ENCODE results near the gene LRP1. TPM values are rescaled to one million over a fixed set of nuclear protein-coding genes. Genes with fewer than 3 reads are reported as not detected.

The LRP1 gene
- total and polyA plus RNA-seq, 4 donors, result 36.8 to 992 (median 370) TPM

DNA sequence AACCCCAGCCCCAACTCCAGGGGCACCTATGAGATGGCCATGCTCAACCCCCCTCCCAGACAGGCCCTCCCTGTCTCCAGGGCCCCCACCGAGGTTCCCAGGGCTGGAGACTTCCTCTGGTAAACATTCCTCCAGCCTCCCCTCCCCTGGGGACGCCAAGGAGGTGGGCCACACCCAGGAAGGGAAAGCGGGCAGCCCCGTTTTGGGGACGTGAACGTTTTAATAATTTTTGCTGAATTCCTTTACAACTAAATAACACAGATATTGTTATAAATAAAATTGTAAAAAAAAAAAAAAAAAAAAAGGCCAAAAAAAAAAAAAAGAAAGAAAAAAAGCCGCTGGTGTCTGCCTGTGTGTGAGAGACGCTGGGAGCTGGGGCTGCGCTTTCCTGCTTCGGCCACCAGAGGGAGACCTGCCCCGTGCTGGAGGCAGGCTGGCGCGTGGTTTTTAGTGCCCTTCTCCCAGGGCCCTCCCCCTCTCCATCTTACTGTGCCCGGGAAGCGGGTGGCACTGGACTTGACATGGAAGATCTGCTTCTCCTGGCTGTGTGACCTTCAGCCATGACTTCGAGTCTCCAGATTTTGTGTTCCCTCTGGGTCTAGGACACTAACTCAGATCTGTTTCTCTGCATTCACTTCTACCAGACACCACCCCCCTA is 84.9 kb downstream of the LRP1 start:
- DNase-seq (peak; percentile 93 to 96), ATAC-seq (ENCODE audit: low FRiP score) (peak; percentile 92)
- Histone ChIP-seq H3K9me3 (ENCODE audit: control insufficient read depth, low read length) (no peaks in the 10 kb centered on the region), H3K27ac (ENCODE audit: low read depth in 1 of 2, low read length in 2 of 2) (no peak overlapping the region), H3K36me3 (ENCODE audit: control insufficient read depth in 1 of 2, insufficient read depth in 2 of 2, low read length in 1 of 2) (no peaks in the 10 kb centered on the region), H3K4me3 (ENCODE audit: low read length in 2 of 2) (no peak overlapping the region), H3K4me1 (ENCODE audit: control insufficient read depth in 1 of 2, insufficient read depth in 2 of 2, low read length in 2 of 2) (no peaks in the 10 kb centered on the region), H3K27me3 (ENCODE audit: control insufficient read depth in 1 of 2, insufficient read depth in 2 of 2, low read length in 1 of 2) (no peaks in the 10 kb centered on the region)
- 3 to 4% methylated on average over 16 of the region's 16 CpGs for WGBS, 2 donors
- intact Hi-C loops (cut with DNase I), result loop anchor here (1.0 kb wide), 2 partner anchors 26 to 30 kb away; no protein-coding TSS in a partner anchor

DNA sequence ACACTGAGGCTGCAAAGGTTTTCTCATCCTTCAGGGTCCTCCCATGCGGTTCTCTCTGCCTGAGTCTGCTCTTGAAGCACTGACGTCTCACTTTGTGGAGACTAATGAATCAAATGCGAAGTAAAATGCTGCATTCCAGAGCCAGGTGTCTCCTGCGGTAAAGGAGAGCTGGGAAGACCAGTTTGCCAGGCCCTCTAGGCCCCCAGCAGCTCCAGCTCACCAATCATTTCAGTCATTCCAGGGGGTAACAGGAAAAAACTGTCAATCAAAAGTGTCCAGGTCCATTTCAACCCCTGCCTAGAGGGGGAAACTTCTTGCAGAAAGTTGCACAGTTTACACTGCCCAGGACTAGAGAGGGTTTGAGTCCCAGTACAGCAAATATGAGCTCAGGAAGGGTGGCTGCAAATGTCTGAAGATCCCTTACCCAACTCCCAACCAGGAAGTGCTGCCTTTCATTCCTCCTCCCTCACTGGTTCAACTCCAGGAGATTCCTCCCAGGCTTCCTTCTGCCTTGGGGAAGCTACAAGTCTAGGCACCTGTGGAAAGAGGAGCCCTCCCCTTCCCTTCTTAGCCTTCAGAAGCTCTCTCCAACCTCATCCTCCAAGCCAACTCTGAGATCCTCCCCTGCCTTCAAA is 85.6 kb downstream of the LRP1 start:
- ATAC-seq (ENCODE audit: low FRiP score), result no peak
- Histone ChIP-seq H3K36me3 (ENCODE audit: control insufficient read depth in 1 of 2, insufficient read depth in 2 of 2, low read length in 1 of 2) (no peaks in the 10 kb centered on the region), H3K4me1 (ENCODE audit: control insufficient read depth in 1 of 2, insufficient read depth in 2 of 2, low read length in 2 of 2) (no peaks in the 10 kb centered on the region), H3K4me3 (ENCODE audit: low read length in 2 of 2) (no peak overlapping the region), H3K27ac (ENCODE audit: low read depth in 1 of 2, low read length in 2 of 2) (no peak overlapping the region), H3K9me3 (ENCODE audit: control insufficient read depth, low read length) (no peaks in the 10 kb centered on the region), H3K27me3 (ENCODE audit: control insufficient read depth in 1 of 2, insufficient read depth in 2 of 2, low read length in 1 of 2) (no peaks in the 10 kb centered on the region)
- WGBS, 2 donors, result 62 to 69% methylated on average over 4 of the region's 4 CpGs
- DNase-seq, result no peak
- intact Hi-C loops (cut with DNase I), result loop anchor here (1.0 kb wide), 2 partner anchors 25 to 29 kb away; no protein-coding TSS in a partner anchor

DNA sequence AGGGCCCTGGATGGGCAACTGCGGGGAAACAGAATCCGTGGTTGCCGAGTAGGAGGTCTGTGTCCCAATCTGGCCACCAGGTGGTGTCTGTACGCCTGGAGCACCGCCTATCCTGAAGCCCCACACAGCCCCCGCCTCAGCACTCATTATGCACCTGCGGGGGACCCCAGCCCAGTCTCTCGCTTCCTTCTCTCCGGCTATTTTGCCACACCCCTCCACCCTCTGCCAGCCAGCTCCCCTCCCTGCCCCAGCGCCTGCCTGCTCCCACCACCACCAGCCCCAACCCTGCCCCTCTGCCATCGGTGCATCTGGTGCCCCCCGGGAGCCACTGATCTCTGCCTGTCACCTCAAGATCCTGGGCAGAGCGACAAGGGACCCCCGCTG is 86.1 kb downstream of the LRP1 start:
- H3K9me3 ChIP-seq (ENCODE audit: control insufficient read depth, low read length), result no peaks in the 10 kb centered on the region
- H3K4me3 ChIP-seq (ENCODE audit: low read length in 2 of 2), result no peak overlapping the region
- H3K27me3 ChIP-seq (ENCODE audit: control insufficient read depth in 1 of 2, insufficient read depth in 2 of 2, low read length in 1 of 2), result no peaks in the 10 kb centered on the region
- intact Hi-C loops (cut with DNase I), result loop anchor here in 1 of 2 donors (1.0 kb wide), 1 partner anchor 25 kb away; no protein-coding TSS in a partner anchor
- no peaks in the 10 kb centered on the region for H3K4me1 ChIP-seq (ENCODE audit: control insufficient read depth in 1 of 2, insufficient read depth in 2 of 2, low read length in 2 of 2)
- no peaks in the 10 kb centered on the region for H3K36me3 ChIP-seq (ENCODE audit: control insufficient read depth in 1 of 2, insufficient read depth in 2 of 2, low read length in 1 of 2)
- ATAC-seq (ENCODE audit: low FRiP score) (peak; percentile 64), DNase-seq (peak in 1 of 2 donors; percentile 89)
- H3K27ac ChIP-seq (ENCODE audit: low read depth in 1 of 2, low read length in 2 of 2), result no peak overlapping the region
- WGBS, 2 donors, result 1 to 4% methylated on average over 14 of the region's 14 CpGs

GRCh38 chr12:57215065-57215464 is 86.8 kb downstream of the LRP1 start:
- H3K4me1 ChIP-seq (ENCODE audit: control insufficient read depth in 1 of 2, insufficient read depth in 2 of 2, low read length in 2 of 2), result no peaks in the 10 kb centered on the region
- intact Hi-C loops (cut with DNase I), result no loop called here

DNA sequence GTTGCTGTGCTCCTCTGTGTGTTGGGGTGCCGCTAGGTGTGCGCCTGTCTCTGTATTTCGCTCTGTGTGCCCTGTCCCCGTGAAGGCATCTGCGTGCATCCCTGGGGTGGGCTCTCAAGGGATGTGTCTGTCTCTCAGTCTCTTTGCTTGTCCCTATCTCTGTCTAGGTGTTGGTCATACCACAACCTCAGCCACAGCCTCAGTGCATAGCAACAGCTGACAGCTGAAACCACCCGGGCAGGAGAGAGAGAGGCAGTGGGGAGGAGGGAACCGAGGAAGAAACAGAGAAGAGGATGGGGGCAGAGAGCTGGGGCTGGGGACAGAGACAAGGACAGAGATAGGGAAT is 87.4 kb downstream of the LRP1 start:
- WGBS, 2 donors, result 15 to 16% methylated on average over 7 of the region's 7 CpGs
- ATAC-seq (ENCODE audit: low FRiP score) (no peak), DNase-seq (no peak)
- H3K4me1 ChIP-seq (ENCODE audit: control insufficient read depth in 1 of 2, insufficient read depth in 2 of 2, low read length in 2 of 2), result no peaks in the 10 kb centered on the region
- no peaks in the 10 kb centered on the region for H3K27me3 ChIP-seq (ENCODE audit: control insufficient read depth in 1 of 2, insufficient read depth in 2 of 2, low read length in 1 of 2)
- no peaks in the 10 kb centered on the region for H3K9me3 ChIP-seq (ENCODE audit: control insufficient read depth, low read length)
- intact Hi-C loops (cut with DNase I), result no loop called here
- no peak overlapping the region for H3K27ac ChIP-seq (ENCODE audit: low read depth in 1 of 2, low read length in 2 of 2)
- no peaks in the 10 kb centered on the region for H3K36me3 ChIP-seq (ENCODE audit: control insufficient read depth in 1 of 2, insufficient read depth in 2 of 2, low read length in 1 of 2)
- H3K4me3 ChIP-seq (ENCODE audit: low read length in 2 of 2), result no peak overlapping the region

More at GRCh38 chr12:57215065-57215464, 86.8 kb downstream of the LRP1 start:
- ATAC-seq (ENCODE audit: low FRiP score) (no peak), DNase-seq (no peak)
- Histone ChIP-seq H3K27ac (ENCODE audit: low read depth in 1 of 2, low read length in 2 of 2) (no peak overlapping the region), H3K36me3 (ENCODE audit: control insufficient read depth in 1 of 2, insufficient read depth in 2 of 2, low read length in 1 of 2) (no peaks in the 10 kb centered on the region), H3K9me3 (ENCODE audit: control insufficient read depth, low read length) (no peaks in the 10 kb centered on the region), H3K27me3 (ENCODE audit: control insufficient read depth in 1 of 2, insufficient read depth in 2 of 2, low read length in 1 of 2) (no peaks in the 10 kb centered on the region), H3K4me3 (ENCODE audit: low read length in 2 of 2) (no peak overlapping the region)
- WGBS, 2 donors, result 24 to 30% methylated on average over 10 to 11 of the region's 11 CpGs

DNA sequence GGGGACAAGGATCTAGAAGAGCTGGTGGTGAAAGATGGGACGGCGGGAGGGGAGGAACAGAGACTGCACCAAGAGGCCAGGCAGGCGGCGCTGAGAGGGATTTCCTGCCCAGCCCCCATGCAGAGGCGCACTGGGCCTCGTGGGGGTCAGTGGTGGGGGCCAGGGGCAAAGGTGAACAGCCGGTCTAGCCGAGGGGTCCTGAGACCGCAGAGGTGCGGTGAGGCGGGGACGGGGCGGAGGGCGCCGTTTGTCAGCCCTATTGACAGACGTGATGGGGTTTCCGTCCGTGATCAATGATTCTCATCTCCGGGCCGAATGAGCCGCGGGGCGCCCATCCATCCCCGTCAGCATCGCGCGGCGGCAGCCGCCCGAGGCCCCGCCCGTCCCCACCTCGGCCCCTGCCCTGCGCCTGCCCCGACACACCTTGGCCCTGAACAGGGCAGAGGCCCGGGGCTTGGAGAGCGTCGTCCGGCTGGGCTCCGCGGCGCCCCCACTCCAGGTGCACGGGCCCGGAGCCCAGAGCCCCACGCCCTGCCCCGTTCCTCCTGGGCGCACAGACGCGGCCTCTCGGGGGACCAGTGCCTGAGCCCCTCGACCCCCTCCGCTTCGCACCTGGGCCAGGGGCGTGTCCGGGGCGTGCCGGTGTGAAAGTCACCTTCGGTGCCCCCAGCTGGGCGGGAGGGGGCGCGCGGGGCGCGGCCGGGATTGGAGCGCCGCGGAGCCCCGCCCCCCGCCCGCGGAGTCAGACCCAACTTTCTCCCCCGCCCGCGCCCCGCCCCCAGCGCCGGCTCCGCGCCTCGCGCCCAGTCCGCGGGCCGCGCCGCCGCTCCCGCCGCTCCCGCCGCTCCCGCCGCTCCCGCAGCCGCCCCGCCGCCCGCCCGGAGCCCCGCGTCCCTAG is 88.0 kb downstream of the LRP1 start, which contains the start of gene NXPH4:
TSS of gene NXPH4 (plus strand) at position 781 of the 898 bp plus-strand sequence. CDS start 176 bp downstream, outside the sequence.
- 0 to 1% methylated on average over 64 to 102 of the region's 102 CpGs for WGBS, 2 donors
- no peaks in the 10 kb centered on the region for H3K27me3 ChIP-seq (ENCODE audit: control insufficient read depth in 1 of 2, insufficient read depth in 2 of 2, low read length in 1 of 2)
- H3K36me3 ChIP-seq (ENCODE audit: control insufficient read depth in 1 of 2, insufficient read depth in 2 of 2, low read length in 1 of 2), result no peaks in the 10 kb centered on the region
- intact Hi-C loops (cut with DNase I), result no loop called here
- H3K9me3 ChIP-seq (ENCODE audit: control insufficient read depth, low read length), result no peaks in the 10 kb centered on the region
- ATAC-seq (ENCODE audit: low FRiP score), result no peak
- peak; percentile 66 to 88 for DNase-seq
- peak within 1 kb of the TSS; percentile 14 to 33 for H3K4me3 ChIP-seq (ENCODE audit: low read length in 2 of 2)
- H3K4me1 ChIP-seq (ENCODE audit: control insufficient read depth in 1 of 2, insufficient read depth in 2 of 2, low read length in 2 of 2), result no peaks in the 10 kb centered on the region
- no peak within 1 kb of the TSS for H3K27ac ChIP-seq (ENCODE audit: low read depth in 1 of 2, low read length in 2 of 2)

- Histone ChIP-seq H3K9me3 (ENCODE audit: control insufficient read depth, low read length) (no peaks in the 10 kb centered on the region), H3K27ac (ENCODE audit: low read depth in 1 of 2, low read length in 2 of 2) (no peak overlapping the region), H3K4me3 (ENCODE audit: low read length in 2 of 2) (peak overlapping the region; percentile 14 to 33), H3K36me3 (ENCODE audit: control insufficient read depth in 1 of 2, insufficient read depth in 2 of 2, low read length in 1 of 2) (no peaks in the 10 kb centered on the region), H3K27me3 (ENCODE audit: control insufficient read depth in 1 of 2, insufficient read depth in 2 of 2, low read length in 1 of 2) (no peaks in the 10 kb centered on the region), H3K4me1 (ENCODE audit: control insufficient read depth in 1 of 2, insufficient read depth in 2 of 2, low read length in 2 of 2) (no peaks in the 10 kb centered on the region)
- DNase-seq, result no peak
- intact Hi-C loops (cut with DNase I), result no loop called here
- ATAC-seq (ENCODE audit: low FRiP score), result no peak
- 6% methylated on average over 57 to 63 of the region's 63 CpGs for WGBS, 2 donors
These were observed 88.9 kb downstream of the LRP1 start for GRCh38 chr12:57216921-57217879.
